Heart left ventricle (tissue), 13 donors: ENCODE results near the gene IPO7.

Experiments used
- CTCF ChIP-seq, 12 donors: fragments of 200-600 bp; sonication (generic) in 4 of 12; IDR thresholded peaks; one replicate each; pipeline versions ENCODE4 v1.5.0 to v1.8.0; 2018 to 2022; ENCODE audit warnings: antibody characterized with exemption in 12 of 12, mild to moderate bottlenecking in 5 of 12
- POLR2A ChIP-seq, 2 donors: fragments of 450-650 bp; IDR thresholded peaks; one replicate each; pipeline ENCODE4 v1.6.1; 2017; ENCODE audit warnings: antibody characterized with exemption in 2 of 2, mild to moderate bottlenecking in 2 of 2, moderate library complexity in 2 of 2
- donor health status: ischemic (EF 13 %, LVEDD 7.1; RV severe dilation, severe dysfunction).
- donor health status: DM: no; HTN: yes; CAD: no.
- donor health status: DM: no; HTN: no; CAD: no.
- donor health status: ischemic (EF 25% LVEDD 6.9; RV normal size, moderate dysfunction).
- donor health status: ischemic (EF 25% LVEDD 5.7; RV mildly dilated, moderate dysfunction).
- donor health status: ischemic (EF 35%, LVEDD 5.7; RV mildly dilated, moderate dysfunction).
- donor health status: nonischemic (EF 11% LVEDD 7.7; RV severe dilation, severe dysfunction).
- donor health status: DM: yes; HTN: yes; CAD: no.
- donor health status: PGD.
- donor health status: ischemic (EF 29% LVEDD 5.4; RV normal size, mild dysfunction).
- donor health status: nonischemic (EF 23%, LVEDD 6.1; RV moderate dilation, normal function).

GRCh38 chr11:9347100-9347499 is 37.4 kb upstream of the IPO7 start:
- TF ChIP-seq POLR2A (IDR thresholded peaks at IDR 0.05), result no peak
- TF ChIP-seq CTCF (IDR thresholded peaks at IDR 0.05), result no peak
